ENCODE results near the gene CHRDL2. TPM values are rescaled to one million over a fixed set of nuclear protein-coding genes. Genes with fewer than 3 reads are reported as not detected.

CHRDL2 gene
- total and polyA plus RNA-seq, 2 of the 4 experiments (the other 2 are of a cell fraction) = 0.80 TPM; not detected in 1

DNA sequence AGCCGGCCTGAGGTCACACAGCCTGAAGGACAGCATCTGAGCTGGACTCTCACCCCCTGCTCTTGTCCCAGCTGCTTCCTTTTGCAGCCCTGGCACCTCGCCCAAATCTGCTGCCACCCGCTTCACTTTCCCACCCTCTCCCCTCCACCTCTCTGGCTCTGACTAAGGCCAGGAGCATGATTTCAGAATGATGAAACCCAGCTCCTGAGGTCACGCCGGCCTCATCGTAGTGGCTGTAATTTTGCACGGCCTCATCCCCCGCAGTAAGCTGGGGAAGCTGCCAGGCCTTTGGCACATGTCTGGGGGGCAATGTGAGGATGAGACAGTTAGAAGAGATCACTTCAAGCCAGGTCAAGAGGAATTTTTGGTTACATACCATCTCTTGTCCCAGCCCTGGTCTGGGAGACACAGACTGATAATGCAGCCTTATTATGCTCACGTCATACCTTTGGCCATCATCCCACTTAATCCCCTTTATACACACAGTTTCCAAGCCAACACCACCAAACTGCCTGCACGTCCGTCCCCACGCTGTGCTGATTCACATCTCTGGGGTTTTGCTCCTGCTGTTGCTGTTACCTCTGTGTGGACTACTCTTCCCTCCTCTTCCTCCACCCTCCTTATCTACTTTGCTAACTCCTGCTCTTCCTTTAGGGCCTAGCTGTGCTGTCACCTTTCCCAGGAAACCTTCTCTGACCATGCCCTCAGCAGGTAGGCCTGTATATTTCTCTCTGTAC, 58.1 kb downstream of the CHRDL2 start:
- peak overlapping the region; percentile 98 for H2BK5ac ChIP-seq (ENCODE audit: low read depth, low read length, poor library complexity, severe bottlenecking)
- H4K20me1 ChIP-seq (ENCODE audit: insufficient read depth, low read length) = no peaks in the 10 kb centered on the region
- ChIA-PET POLR2A (ENCODE audit: unreplicated experiment) (no interaction called here), CTCF (interaction anchor here (0.7 to 3.0 kb wide), 3 partner anchors 20 to 67 kb away, joined by 3 to 11 read pairs (median 3); no protein-coding TSS in a partner anchor)
- peak overlapping the region; percentile 89 for H3K27ac ChIP-seq (ENCODE audit: insufficient read depth, low read length)
- H3K18ac ChIP-seq (ENCODE audit: low read depth, low read length) = peak overlapping the region; percentile 83
- peak overlapping the region; percentile 97 for H4K91ac ChIP-seq (ENCODE audit: insufficient read depth, low read depth, low read length)
- peak overlapping the region; percentile 95; the same call in 2 of the 3 replicates for H2BK15ac ChIP-seq (ENCODE audit: low read depth, low read length)
- intact Hi-C loops (cut with micrococcal nuclease) (loop anchor here (1.0 kb wide), 2 partner anchors 23 to 53 kb away; no protein-coding TSS in a partner anchor), dilution Hi-C loops (cut with HindIII; ENCODE audit: low sequenced_read_pairs, unreplicated experiment) (no loop called here), in situ Hi-C loops (cut with MboI; ENCODE audit: low sequenced_read_pairs) (no loop called here)
- peak overlapping the region; percentile 94 for H2AK5ac ChIP-seq (ENCODE audit: low read depth, low read length)
- no peak overlapping the region for H3K4me3 ChIP-seq (ENCODE audit: insufficient read depth, low read depth, low read length)
- H3K9me3 ChIP-seq (ENCODE audit: control insufficient read depth, insufficient read depth, low read length) = peaks cover 2% of the 10 kb centered on the region; the same call in 1 of the 2 replicates
- H4K8ac ChIP-seq (ENCODE audit: low read depth in 2 of 2, low read length in 2 of 2) = peak overlapping the region; percentile 89 to 92
- peak overlapping the region; percentile 77 for H3K23ac ChIP-seq (ENCODE audit: low read depth, low read length)
- peak overlapping the region; percentile 79 for H2AK9ac ChIP-seq (replicated peaks; ENCODE audit: low read depth, low read length, poor library complexity)
- H3K4ac ChIP-seq (ENCODE audit: low read depth, low read length) = peak overlapping the region; percentile 92
- peaks cover 15% of the 10 kb centered on the region for H3K9me1 ChIP-seq (ENCODE audit: insufficient read depth, low read length)
- H3K36me3 ChIP-seq (ENCODE audit: control insufficient read depth, insufficient read depth, low read length) = no peaks in the 10 kb centered on the region
- 8% methylated on average over 6 of the region's 12 CpGs; no CpG with 5 or more reads in 1 of the 2 experiments for WGBS, 2 experiments (ENCODE audit: extremely low coverage in 2 of 2, insufficient read length in 1 of 2)
- peak overlapping the region; percentile 48 for H3K4me2 ChIP-seq (ENCODE audit: low read depth, low read length)
- H2AFZ ChIP-seq (replicated peaks; ENCODE audit: low read length, poor library complexity) = peak overlapping the region; percentile 69
- H3K14ac ChIP-seq (replicated peaks; ENCODE audit: low read depth, low read length) = peak overlapping the region; percentile 83
- peak overlapping the region; percentile 47 for H3K9ac ChIP-seq (ENCODE audit: low read depth, low read length)
- H3K79me1 ChIP-seq (ENCODE audit: low read depth in 1 of 2, low read length in 2 of 2) = no peaks in the 10 kb centered on the region; a peak in 1 of 4 replicates
- peak overlapping the region; percentile 96 for H2BK20ac ChIP-seq (ENCODE audit: low read depth, low read length)
- ATAC-seq (ENCODE audit: low read depth) (peak; percentile 90), DNase-seq (peak; percentile 100)
- TSS peak; percentile 70 for BruUV-seq (replicated peaks)
- peaks cover 24% of the 10 kb centered on the region for H3K4me1 ChIP-seq (ENCODE audit: control insufficient read depth, insufficient read depth, low read length)
- H3K56ac ChIP-seq (ENCODE audit: extremely low read depth, insufficient read depth, low read length) = peak overlapping the region; percentile 59
- H2BK120ac ChIP-seq (ENCODE audit: low read depth, low read length) = peak overlapping the region; percentile 94
- peak overlapping the region; percentile 99 for H4K5ac ChIP-seq (ENCODE audit: low read depth, low read length)
- no peaks in the 10 kb centered on the region for H3K27me3 ChIP-seq (ENCODE audit: control insufficient read depth, insufficient read depth, low read length)
- TF ChIP-seq, protein P1, sequence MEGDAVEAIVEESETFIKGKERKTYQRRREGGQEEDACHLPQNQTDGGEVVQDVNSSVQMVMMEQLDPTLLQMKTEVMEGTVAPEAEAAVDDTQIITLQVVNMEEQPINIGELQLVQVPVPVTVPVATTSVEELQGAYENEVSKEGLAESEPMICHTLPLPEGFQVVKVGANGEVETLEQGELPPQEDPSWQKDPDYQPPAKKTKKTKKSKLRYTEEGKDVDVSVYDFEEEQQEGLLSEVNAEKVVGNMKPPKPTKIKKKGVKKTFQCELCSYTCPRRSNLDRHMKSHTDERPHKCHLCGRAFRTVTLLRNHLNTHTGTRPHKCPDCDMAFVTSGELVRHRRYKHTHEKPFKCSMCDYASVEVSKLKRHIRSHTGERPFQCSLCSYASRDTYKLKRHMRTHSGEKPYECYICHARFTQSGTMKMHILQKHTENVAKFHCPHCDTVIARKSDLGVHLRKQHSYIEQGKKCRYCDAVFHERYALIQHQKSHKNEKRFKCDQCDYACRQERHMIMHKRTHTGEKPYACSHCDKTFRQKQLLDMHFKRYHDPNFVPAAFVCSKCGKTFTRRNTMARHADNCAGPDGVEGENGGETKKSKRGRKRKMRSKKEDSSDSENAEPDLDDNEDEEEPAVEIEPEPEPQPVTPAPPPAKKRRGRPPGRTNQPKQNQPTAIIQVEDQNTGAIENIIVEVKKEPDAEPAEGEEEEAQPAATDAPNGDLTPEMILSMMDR (conservative IDR thresholded peaks at IDR 0.05; ENCODE audit: low read depth, low read length) = no peak
- TF ChIP-seq SMC3 (IDR thresholded peaks at IDR 0.05; ENCODE audit: low read depth, low read length) (0 out of 2 replicates have a peak, but pooled peaks have one; percentile 2), RAD21 (IDR thresholded peaks at IDR 0.05; ENCODE audit: low read length) (peak; percentile 23; the same call in 1 of the 2 replicates), BHLHE40 (IDR thresholded peaks at IDR 0.05; ENCODE audit: low read depth, low read length) (peak; percentile 87), RCOR1 (IDR thresholded peaks at IDR 0.05; ENCODE audit: insufficient replicate concordance, low read length) (peak; percentile 14), CEBPB (IDR thresholded peaks at IDR 0.05; ENCODE audit: low read depth, low read length) (peak; percentile 96), ELK1 (IDR thresholded peaks at IDR 0.05; ENCODE audit: borderline replicate concordance, low read depth, low read length) (no peak), RFX5 (IDR thresholded peaks at IDR 0.05; ENCODE audit: low read depth, low read length) (no peak; the same call in 1 of the 2 replicates), USF2 (IDR thresholded peaks at IDR 0.05; ENCODE audit: low read depth, low read length) (no peak; the same call in 1 of the 2 replicates), MAZ (IDR thresholded peaks at IDR 0.05; ENCODE audit: borderline replicate concordance, low read depth, low read length) (peak; percentile 80; the same call in 1 of the 2 replicates), NFE2L2 (IDR thresholded peaks at IDR 0.05; ENCODE audit: low read depth, low read length) (peak; percentile 70; the same call in 1 of the 2 replicates), CHD1 (IDR thresholded peaks at IDR 0.05; ENCODE audit: low read depth, low read length) (no peak), MAFK (IDR thresholded peaks at IDR 0.05; ENCODE audit: low read depth, low read length) (no peak; the same call in 1 of the 2 replicates)
